Activated CD8-positive, alpha-beta memory T cell treated with anti-CD3 and anti-CD28 coated beads for 36 hours (primary cell): ENCODE data around the gene LPIN1. TPM values are rescaled to one million over a fixed set of nuclear protein-coding genes. Genes with fewer than 3 reads are reported as not detected.

Experiments
- CTCF ChIA-PET: fragments of 350-600 bp; sonication (Branson Sonifier 250); formaldehyde crosslinking; loops from one replicate; lab custom pipeline; 2021; ENCODE audit warnings: antibody characterized with exemption; lab: Charles Lee
- POLR2A ChIA-PET: fragments of 350-600 bp; sonication (Branson Sonifier 250); formaldehyde crosslinking; loops from one replicate; lab custom pipeline; 2021; ENCODE audit warnings: antibody characterized with exemption; lab: Charles Lee
- total RNA-seq, 2 experiments: library from RNA; stranded (reverse); gene quantifications; one replicate each; pipeline ENCODE4 v1.2.3, GENCODE V29; 2021

Gene LPIN1
- total RNA-seq, 2 experiments from 2014 or later, result 34.3 to 36.7 TPM

DNA sequence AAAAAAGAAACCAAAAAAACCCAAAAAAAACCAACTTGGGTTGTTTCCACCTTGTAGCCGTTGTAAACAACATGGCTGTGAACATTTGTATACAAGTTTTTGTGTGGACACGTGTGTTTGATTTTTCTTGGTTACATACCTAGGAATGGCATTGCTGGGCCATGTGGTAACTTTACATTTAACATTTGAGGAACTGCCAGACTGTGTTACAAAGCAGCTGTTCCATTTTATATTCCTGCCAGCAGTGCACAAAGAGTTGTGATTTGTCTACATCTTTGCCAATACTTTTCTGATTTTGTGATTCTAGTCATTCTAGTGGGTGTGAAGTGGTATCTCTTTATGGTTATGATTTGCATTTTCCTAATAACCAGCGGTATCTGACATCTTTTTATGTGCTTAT, 22.5 kb downstream of the LPIN1 start:
- POLR2A ChIA-PET, result interaction anchor here (0.6 kb wide), 1 partner anchor 17 kb away, joined by 3 read pairs; no protein-coding TSS in a partner anchor
- CTCF ChIA-PET, result no interaction called here

DNA sequence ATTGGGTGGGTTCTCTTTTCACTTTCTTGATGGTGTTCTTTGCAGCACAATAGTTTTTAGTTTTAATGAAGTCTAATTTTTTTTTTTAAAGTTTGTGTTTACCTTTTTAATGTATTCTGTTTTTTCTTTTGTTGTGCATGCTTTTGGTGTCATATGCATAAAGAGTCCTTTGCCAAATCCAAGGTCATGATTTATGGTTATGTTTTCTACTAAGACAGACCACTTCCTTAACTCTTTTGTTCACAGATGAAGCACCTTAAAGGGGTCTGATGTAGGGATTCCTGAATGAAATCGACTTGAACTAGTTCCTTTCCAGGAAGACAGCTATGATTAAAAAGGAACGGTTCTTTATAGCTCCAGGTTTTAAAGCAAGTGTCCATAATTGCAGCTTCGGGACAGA, 23.1 kb downstream of the LPIN1 start:
- ChIA-PET CTCF (no interaction called here), POLR2A (no interaction called here)

DNA sequence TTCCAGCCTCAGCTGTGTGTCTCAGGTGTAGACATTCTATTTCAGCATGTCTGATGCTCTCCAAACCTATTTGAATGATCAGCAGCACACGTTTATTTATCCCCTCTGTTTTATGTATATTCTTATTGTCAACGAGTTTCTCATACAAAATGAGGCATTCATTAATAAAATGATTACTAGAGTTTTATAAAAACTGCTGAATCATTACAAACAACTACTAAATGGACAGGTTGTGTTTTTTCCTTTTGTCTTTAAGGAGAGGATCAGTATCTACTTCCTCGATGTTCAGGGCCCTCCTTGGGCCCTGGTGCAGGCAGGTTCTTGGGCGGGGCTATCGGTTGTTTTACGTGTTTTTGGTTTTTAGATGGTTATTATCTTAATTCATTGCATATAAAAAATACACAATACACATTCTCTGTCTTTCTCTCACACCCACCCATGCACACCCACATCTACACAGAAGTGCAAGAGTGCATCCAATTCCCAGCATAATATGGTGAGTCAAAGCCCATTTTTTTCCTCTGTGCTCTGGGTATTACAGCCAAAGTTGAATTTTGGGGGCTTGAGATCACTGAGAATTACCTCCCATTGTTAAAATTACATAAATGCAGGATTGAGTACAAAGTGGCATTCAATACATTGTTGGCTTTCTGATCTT, 24.2 kb downstream of the LPIN1 start:
- ChIA-PET POLR2A (no interaction called here), CTCF (interaction anchor here (1.4 kb wide), 1 partner anchor 9 kb away, joined by 3 read pairs; no protein-coding TSS in a partner anchor)

DNA sequence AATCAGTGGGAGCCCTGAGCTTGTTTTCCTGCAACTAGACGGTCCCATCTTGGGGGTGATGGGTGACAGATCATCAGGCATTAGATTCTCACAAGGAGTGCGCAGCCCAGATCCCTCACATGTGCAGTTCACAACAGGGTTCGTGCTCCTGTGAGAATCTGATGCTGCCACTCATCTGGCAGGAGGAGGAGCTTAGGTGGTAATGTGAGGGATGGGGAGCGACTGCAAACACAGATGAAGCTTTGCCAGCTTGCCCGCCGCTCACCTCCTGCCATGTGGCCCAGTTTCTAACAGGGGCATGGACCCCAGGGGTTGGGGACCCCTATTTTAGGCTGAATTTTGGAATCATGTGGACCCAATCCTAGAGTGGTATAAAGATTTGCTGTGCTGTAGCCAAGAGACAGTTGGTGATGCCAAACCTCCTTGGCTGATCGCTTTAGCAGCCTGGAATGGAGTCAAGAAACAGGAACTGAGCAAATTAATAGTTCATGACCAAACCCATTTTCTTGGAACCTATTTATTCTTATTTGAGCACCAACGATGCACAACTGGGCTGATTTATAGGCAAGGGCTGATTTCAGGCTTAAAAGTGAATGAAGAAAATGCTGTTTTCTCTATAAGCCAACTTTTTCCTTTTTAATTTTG, 25.7 kb downstream of the LPIN1 start:
- CTCF ChIA-PET, result interaction anchor here (0.6 to 1.4 kb wide), 2 partner anchors 10 to 13 kb away, joined by 3 read pairs; no protein-coding TSS in a partner anchor
- POLR2A ChIA-PET, result no interaction called here

DNA sequence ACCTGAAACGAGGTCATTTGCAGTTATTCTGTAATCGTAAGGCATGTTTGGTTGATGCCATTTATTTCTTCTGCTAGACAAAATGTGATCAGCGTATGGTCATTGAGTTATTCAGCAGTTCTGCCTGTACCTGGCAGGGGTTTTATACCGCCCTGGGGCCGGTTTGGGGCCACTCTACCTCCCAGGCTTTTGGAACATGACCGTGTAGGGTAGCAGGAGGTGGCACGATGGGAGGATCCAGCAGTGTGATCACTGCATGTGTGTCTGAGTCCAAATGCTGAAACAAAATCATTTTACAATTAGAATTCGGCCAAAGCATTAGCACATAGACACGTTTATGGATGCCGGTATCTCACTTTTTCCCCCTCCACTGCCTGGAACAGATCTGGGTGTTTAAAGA, 26.7 kb downstream of the LPIN1 start:
- POLR2A ChIA-PET, result interaction anchor here (0.6 kb wide), 1 partner anchor 52 kb away, joined by 3 read pairs; no protein-coding TSS in a partner anchor
- CTCF ChIA-PET, result interaction anchor here (1.1 to 1.4 kb wide), 2 partner anchors 18 to 29 kb away, joined by 3 to 4 read pairs; no protein-coding TSS in a partner anchor

DNA sequence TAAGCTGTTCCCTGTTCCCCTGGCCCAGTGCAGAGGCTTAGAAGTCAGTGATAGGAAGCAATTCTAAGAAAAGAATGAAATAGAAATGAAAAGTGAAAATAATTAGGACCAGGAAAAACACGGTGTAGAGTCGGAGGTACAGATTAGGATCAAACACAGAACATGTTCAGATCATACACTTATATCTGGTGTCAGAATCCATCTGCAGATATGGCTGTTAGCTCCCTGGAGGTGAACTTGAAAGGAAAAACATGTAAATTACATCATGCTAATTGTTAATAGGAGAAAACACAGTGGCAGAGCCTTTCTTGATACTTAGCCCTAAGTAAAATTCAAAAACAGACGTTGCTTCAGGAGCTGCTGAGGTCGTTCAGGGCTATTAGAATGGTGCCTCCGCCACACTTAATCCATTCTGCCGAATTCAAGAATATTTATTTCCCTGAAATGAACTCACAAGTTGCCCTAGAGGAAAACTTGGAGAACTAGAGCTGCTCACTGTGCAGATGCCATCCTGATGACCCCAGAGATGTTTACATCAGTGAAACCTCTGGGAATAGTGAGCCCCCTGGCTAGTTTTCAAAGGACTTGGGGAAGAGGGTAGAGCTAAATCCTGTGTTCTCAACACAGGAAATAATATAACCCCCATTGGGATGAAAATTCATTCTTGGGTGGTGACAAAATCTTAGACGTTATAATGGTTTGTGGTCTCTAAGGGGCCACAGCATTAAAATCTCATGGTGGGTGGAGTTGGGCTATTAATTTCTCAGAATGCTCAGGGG, 27.5 kb downstream of the LPIN1 start:
- POLR2A ChIA-PET, result interaction anchor here (0.6 to 2.1 kb wide), 3 partner anchors 25 to 52 kb away, joined by 3 to 5 read pairs (median 3); no protein-coding TSS in a partner anchor
- CTCF ChIA-PET, result interaction anchor here (0.7 to 2.0 kb wide), 7 partner anchors 19 to 941 kb away, joined by 3 to 7 read pairs (median 3); no protein-coding TSS in a partner anchor

DNA sequence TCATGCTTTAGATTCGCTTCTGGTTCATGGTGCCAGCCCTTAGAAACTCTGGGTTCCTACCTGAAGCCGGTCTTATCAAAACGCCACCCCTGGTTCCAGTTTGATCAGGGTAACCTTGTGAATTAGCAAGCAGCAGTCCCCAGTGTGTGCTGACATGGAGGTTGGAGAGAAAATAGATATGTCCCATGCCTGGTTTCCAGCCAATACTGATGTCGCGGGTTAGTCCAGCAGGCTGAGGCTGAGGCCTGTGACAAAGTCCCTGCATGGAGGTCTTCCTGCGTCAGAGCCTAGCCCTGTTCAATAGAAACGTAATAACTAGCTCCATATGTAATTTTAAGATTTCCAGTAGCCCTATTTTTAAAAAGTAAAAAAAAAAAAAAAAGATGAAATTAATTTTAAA, 28.2 kb downstream of the LPIN1 start:
- ChIA-PET POLR2A (interaction anchor here (1.5 to 2.1 kb wide), 2 partner anchors 25 to 27 kb away, joined by 3 to 5 read pairs; no protein-coding TSS in a partner anchor), CTCF (interaction anchor here (1.0 to 2.0 kb wide), 4 partner anchors 19 to 85 kb away, joined by 3 to 7 read pairs (median 3); no protein-coding TSS in a partner anchor)

DNA sequence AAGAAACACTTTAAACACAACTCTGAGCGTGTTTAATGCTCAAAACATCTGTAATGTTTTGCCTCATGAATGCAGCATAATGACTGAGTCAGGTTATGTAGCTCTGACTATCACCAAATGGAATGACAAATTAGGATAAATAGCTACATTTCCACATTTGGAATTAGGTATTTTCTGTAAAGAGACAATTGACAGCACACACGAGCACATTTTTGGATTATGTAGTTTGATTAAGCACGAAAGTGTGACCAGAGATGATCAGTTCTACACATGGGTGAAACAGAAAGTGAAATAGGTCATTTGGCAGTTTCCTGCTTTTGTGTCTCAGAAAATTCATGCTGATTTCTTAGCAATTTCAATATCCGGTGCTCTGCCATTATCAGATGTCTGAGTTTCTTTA, 29.0 kb downstream of the LPIN1 start:
- POLR2A ChIA-PET, result interaction anchor here (1.5 to 2.1 kb wide), 2 partner anchors 26 to 28 kb away, joined by 3 to 5 read pairs; no protein-coding TSS in a partner anchor
- CTCF ChIA-PET, result interaction anchor here (1.0 to 2.0 kb wide), 3 partner anchors 21 to 86 kb away, joined by 3 to 7 read pairs (median 3); no protein-coding TSS in a partner anchor

DNA sequence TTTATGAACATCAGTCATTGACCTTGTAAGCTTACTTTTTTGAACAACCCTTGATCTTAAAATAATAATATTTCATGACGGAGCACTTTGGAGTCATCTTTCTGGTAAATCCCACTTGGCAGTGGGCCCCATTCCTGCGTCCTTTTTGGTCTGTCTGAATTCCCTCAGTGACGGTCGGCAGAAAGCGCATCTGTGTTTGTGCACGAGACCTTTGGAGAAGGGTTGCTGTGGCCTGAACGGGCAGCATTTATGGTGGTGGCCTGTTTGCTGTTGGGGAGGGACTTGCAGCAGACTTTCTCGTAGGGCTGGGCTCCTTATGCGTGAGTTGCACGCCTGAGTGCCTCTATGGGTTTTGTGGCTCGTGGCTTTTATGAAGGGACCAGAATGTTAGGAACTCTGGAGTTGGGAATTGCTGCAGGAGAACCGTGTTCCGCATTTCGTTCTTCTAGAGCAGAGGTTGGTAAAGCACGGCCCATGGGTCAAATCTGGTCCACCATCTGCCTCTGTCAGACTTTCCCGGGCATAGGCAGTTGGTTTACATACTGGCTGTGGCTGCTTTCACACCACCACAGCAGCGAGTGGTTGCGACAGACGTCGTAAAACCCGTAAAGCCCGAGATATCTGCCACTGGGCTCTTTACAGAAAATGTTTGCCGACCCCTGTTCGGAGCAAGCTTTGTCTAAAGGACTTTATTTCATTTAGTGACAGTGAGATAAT, 30.8 kb downstream of the LPIN1 start:
- ChIA-PET POLR2A (no interaction called here), CTCF (interaction anchor here (1.1 to 4.6 kb wide), 9 partner anchors 23 to 93 kb away, joined by 3 to 25 read pairs (median 4); no protein-coding TSS in a partner anchor)

DNA sequence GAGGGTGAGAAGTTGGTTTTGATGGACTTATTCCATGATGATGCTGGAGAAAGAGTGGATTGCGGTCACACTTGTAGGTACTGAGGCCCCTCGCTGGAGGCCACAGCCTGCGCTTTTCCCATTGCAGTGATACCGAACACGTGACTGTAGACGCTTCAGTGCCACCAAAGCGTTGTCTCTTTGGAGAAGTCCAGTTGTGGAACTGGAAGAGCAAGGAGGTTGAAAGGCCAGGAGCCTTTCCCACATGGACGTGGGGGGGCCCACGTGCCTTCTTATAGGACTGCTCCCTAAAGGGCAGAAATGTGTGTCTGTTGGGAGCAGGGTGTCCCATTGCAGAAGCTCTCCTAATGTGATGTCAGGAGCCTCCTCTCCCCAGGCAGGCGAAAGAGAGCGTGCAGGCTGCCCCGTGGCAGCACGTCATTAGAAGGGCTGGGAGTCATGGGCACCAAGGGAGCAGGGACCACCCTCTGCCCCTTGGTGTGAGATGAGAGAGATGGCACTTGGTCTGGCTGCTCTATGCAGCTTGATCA, 31.5 kb downstream of the LPIN1 start:
- ChIA-PET POLR2A (no interaction called here), CTCF (interaction anchor here (1.1 to 4.6 kb wide), 8 partner anchors 24 to 94 kb away, joined by 3 to 25 read pairs (median 4); no protein-coding TSS in a partner anchor)

DNA sequence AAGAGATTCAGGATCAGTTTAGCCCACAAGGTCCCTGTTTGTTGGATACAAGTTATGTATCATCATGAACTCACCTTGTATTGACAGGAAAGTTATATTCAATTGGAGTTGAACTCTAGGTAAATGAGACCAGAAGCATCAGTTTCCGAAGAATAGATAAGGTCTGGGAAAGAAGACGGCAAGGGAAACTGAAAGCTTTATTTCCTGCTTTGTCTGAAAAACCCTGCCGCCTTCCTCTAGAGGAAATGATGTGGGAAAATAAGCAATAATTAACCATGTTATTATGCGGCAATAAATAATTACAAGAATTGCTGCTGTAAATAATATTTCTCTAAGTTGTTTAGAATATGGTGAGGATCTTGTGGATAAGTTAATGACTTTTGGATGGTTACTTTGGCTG, 32.0 kb downstream of the LPIN1 start:
- POLR2A ChIA-PET, result no interaction called here
- CTCF ChIA-PET, result interaction anchor here (1.1 to 4.6 kb wide), 7 partner anchors 25 to 94 kb away, joined by 3 to 25 read pairs (median 4); no protein-coding TSS in a partner anchor

DNA sequence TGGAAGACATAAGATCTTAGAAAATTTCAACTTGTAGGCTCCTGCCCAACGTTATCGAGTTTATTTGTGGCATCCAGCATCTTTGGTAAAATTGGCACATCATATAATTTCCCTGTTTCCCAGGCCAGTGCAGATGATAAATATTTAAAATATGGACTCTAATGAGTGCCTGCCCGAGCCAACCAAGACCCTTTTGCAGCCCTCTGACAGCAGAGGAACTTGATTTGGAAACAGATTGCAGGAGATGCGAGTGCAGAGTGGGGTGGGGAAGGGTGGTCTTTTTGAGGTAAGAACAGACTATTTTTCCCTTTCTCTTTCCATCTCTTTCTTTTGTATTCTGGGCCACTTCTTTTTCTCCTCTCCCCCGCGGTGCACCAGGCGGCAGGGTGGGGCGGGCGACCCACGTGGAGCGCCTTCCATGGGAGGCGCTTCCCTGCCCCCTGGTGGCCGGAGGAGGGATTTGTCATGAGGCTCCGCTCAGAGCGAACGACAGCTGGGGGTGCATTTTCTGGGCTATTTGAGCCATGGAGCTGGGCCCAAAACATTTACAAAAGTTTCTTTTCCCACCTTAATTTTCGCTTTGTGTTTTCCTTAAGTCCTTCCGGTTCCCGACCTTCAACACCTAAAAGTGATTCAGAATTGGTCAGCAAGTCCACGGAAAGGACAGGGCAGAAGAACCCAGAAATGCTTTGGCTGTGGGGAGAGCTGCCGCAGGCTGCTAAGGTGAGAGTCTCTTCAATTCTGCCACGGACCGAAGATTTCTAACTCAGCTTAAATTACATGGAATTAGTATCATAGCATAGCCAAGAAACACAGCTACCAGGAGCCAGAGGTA, 32.7 kb downstream of the LPIN1 start:
- ChIA-PET CTCF (interaction anchor here (0.6 to 4.6 kb wide), 21 partner anchors 11 to 1221 kb away, joined by 3 to 25 read pairs (median 4); partner anchors contain the start of gene LPIN1), POLR2A (no interaction called here)

DNA sequence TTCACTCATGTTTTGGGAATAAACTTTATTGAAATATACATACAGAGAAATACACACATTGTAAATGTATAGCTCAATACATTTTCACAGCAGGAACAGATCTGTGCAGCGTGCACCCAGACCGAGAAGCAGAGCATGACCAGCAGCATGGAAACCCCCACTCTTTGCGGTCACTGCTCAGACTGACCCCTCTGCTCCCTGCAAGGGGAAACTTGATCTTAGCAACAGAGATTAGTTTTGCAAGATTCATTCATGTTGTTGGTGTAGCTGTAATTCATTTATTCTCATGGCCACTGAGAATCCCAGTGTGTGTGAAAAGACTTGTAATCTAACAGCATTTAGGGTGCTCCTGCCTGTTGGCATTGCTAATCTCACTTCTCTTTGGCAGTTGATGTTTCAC, 35.2 kb downstream of the LPIN1 start:
- ChIA-PET CTCF (interaction anchor here (1.0 to 4.8 kb wide), 3 partner anchors 46 to 93 kb away, joined by 3 to 22 read pairs (median 4); no protein-coding TSS in a partner anchor), POLR2A (no interaction called here)

DNA sequence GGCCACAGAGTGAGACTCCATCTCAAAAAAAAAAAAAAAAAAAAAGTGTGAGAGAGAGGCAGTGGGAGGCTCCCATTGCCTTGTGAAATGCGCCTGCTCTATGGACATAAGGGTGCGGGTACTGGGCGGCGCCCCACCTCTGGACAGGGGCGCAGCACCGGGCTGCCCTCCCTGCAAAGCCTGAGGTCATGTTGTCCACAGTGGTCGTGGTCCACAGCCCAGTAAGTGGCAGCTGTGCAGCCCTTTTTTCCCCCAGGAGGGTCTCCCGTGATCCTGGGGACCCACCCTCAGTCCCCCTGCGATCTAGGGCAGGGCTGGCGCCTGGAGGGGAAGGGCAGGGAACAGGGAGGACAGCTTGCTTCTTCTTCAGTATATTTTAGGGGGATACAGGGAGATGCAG, 37.8 kb downstream of the LPIN1 start:
- POLR2A ChIA-PET, result no interaction called here
- CTCF ChIA-PET, result interaction anchor here (0.7 to 4.8 kb wide), 17 partner anchors 12 to 1121 kb away, joined by 3 to 22 read pairs (median 3); no protein-coding TSS in a partner anchor

DNA sequence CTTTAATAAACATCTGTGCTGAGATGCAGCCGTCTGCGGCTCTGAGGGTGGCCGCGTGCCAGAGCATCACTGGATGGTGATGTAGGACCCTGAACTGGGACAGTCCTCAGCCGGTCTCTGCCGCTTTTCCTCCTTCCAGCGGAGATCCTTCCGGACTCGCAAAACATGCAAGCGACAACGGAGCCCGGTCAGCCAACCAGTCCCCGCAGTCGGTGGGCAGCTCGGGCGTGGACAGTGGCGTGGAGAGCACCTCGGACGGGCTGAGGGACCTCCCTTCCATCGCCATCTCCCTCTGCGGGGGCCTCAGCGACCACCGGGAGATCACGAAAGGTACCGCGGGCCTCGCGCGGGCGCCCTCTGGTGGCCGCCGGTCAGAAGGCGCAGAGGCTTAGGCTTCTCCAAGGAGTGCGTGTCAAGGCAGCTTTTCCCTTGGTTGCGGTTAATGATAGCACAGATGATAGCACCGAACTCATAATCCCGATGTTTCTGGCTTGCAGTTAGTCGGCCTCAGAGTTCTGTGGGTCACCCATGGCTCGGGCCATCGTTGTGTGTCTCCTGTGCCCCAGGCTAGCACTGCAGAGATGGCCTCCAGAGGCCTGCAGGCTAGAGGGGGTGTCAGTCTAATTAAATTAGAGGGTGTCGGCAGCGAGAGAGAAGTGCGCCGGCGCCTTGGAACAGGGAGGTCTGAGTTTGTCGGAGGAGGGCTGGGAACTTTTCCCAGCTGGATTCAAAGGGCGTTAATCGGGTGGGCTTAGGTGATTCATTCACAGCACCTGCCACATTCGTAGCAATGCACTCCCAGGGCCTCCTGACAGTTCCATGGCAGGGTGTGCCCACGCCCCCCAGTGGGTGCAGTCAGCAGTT, 38.5 kb downstream of the LPIN1 start:
- ChIA-PET POLR2A (no interaction called here), CTCF (interaction anchor here (0.6 to 4.8 kb wide), 20 partner anchors 13 to 148 kb away, joined by 3 to 22 read pairs (median 3); no protein-coding TSS in a partner anchor)

DNA sequence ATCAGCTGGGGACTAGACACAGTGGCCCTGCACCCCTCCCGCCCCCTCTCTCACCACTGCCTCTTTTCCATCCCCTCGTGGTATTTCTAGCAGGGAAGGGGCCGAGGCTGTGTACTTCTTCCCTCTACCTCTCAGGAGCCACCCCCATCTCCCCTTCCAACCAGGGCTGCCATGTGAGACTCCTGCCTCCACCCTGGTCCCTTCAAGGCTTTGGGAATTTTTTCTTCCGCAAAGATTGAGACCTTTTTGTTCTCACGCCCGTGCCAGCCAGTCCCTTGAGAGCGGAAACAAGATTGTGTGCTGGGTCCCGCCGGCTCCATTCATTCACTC, 39.1 kb downstream of the LPIN1 start:
- CTCF ChIA-PET, result interaction anchor here (0.6 to 4.8 kb wide), 13 partner anchors 13 to 148 kb away, joined by 3 to 22 read pairs (median 3); no protein-coding TSS in a partner anchor
- POLR2A ChIA-PET, result no interaction called here
